GM13977 (cell line): ENCODE measurements around the gene C11orf58.

Source experiments
- DNase-seq: peaks from one replicate; pipeline ENCODE4 v3.0.0; 2012; ENCODE audit warnings: low spot score
- in situ Hi-C: fragments of 300-500 bp; cut with MboI; formaldehyde crosslinking; loops from one replicate; pipeline ENCODE4 v1.12.0; 2022; ENCODE audit warnings: low sequenced_read_pairs, low pct_unique_long_range_greater_than_20kb, mixed read lengths, inconsistent platforms; ENCODE audit not compliant: unreplicated experiment
- TF ChIP-seq, protein P1 (sequence below): IDR thresholded peaks from 2 replicates; pipeline ENCODE4 v1.5.1; 2012; ENCODE audit warnings: mild to moderate bottlenecking, control low read depth; ENCODE audit not compliant: insufficient read depth; ENCODE audit errors: extremely low read depth, missing control alignments

Gene C11orf58

GRCh38 chr11:16796311-16796710 lies 57.9 kb downstream of the C11orf58 start:
- no peak for DNase-seq
- in situ Hi-C loops: loop anchor here (25.0 kb wide), 1 partner anchor 716 kb away; no protein-coding TSS in a partner anchor
- TF ChIP-seq, protein P1, sequence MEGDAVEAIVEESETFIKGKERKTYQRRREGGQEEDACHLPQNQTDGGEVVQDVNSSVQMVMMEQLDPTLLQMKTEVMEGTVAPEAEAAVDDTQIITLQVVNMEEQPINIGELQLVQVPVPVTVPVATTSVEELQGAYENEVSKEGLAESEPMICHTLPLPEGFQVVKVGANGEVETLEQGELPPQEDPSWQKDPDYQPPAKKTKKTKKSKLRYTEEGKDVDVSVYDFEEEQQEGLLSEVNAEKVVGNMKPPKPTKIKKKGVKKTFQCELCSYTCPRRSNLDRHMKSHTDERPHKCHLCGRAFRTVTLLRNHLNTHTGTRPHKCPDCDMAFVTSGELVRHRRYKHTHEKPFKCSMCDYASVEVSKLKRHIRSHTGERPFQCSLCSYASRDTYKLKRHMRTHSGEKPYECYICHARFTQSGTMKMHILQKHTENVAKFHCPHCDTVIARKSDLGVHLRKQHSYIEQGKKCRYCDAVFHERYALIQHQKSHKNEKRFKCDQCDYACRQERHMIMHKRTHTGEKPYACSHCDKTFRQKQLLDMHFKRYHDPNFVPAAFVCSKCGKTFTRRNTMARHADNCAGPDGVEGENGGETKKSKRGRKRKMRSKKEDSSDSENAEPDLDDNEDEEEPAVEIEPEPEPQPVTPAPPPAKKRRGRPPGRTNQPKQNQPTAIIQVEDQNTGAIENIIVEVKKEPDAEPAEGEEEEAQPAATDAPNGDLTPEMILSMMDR: no peak

- in situ Hi-C loops: loop anchor here (25.0 kb wide), 1 partner anchor 715 kb away; no protein-coding TSS in a partner anchor
- DNase-seq: no peak
- TF ChIP-seq, protein P1: no peak
Measured at GRCh38 chr11:16797776-16798175, 59.3 kb downstream of the C11orf58 start.

GRCh38 chr11:16799221-16799620 lies 60.8 kb downstream of the C11orf58 start:
- TF ChIP-seq, protein P1: no peak
- no peak for DNase-seq
- in situ Hi-C loops: loop anchor here (25.0 kb wide), 1 partner anchor 713 kb away; no protein-coding TSS in a partner anchor

DNA sequence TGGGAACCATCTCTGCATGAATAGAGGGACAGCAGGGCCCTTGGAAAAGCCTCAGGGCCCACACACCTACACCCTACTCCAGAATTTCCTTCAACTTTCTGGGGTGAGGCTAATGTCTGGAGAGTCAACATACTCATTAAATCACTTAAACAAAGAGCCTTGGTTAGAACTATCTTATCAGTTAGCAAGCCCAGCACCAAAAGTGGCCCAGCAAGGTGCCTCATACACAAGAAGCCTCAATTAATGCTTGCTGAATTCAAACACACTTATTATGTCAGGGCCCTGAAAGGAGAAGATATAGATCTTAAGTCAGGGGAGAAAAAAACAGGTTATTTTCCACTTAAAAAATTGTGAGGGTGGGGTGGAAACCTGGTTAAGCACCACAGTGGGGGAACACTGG lies 61.4 kb downstream of the C11orf58 start:
- TF ChIP-seq, protein P1: no peak
- no peak for DNase-seq
- in situ Hi-C loops: loop anchor here (25.0 kb wide), 1 partner anchor 712 kb away; no protein-coding TSS in a partner anchor

DNA sequence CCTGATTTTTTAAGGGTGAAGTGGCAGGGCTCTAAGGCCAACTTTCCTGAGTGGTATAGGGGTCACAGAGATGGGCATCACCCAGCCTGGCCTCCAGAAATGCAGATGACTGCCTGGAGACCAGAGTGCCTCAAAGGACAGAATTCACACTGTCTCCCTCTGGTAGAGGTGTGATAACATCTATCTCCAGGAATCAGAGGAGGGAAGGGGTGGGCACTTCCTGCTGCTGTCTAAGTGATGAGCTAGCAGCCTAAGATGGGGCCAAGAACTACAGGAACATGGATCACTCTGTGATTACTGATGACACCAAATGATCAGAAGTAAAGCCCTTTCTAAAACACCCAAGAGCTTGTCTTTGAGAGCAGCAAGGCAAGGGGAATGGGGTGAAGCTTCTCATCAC lies 61.9 kb downstream of the C11orf58 start:
- in situ Hi-C loops: no loop called here
- DNase-seq: no peak
- TF ChIP-seq, protein P1: no peak

- no peak for DNase-seq
- in situ Hi-C loops: no loop called here
- TF ChIP-seq, protein P1: no peak
Measured at GRCh38 chr11:16801288-16801980, 63.0 kb downstream of the C11orf58 start.
